Stomach (tissue), 4 donors: ENCODE results near the gene SNRNP35.
"Not testable (repeated sequence)": the region's sequence is repeated elsewhere in the genome, so short reads cannot be mapped to it uniquely, and the experiment has no call there.

Experiments
- CTCF ChIP-seq, 7 experiments: fragments of 450-650 bp in 4 of 7; fragments of 200-600 bp in 3 of 7; sonication (generic) in 3 of 7; IDR thresholded peaks; one replicate each; pipeline ENCODE4 v1.5.1; 2016 to 2019; ENCODE audit warnings: antibody characterized with exemption in 7 of 7, control low read depth in 2 of 7, mild to moderate bottlenecking in 1 of 7
- POLR2A ChIP-seq, 4 donors: fragments of 450-650 bp; IDR thresholded peaks; one replicate each; pipeline ENCODE4 v1.6.1; 2016; ENCODE audit warnings: antibody characterized with exemption in 4 of 4, control low read depth in 2 of 4, mild to moderate bottlenecking in 1 of 4, moderate library complexity in 1 of 4
- POLR2AphosphoS5 ChIP-seq, 3 donors: sonication (generic); formaldehyde crosslinking; IDR thresholded peaks; one replicate each; pipeline ENCODE4 v1.6.1; 2016; ENCODE audit warnings: antibody characterized with exemption in 3 of 3

GRCh38 chr12:123408619-123409018, 49.3 kb upstream of the SNRNP35 start:
- not testable (repeated sequence) for TF ChIP-seq POLR2AphosphoS5, CTCF, POLR2A (IDR thresholded peaks at IDR 0.05)
